Kidney (tissue), 14 donors: ENCODE results near the gene PPP4R1. TPM values are rescaled to one million over a fixed set of nuclear protein-coding genes. Genes with fewer than 3 reads are reported as not detected.

Experiments used
- DNase-seq, 5 donors: peaks; one replicate each; pipeline ENCODE4 v3.0.0-alpha.2; 2013 to 2020
- FAIRE-seq: peaks from 2 replicates; lab custom pipeline; 2012; peaks lifted over from hg19 to GRCh38; lab: Jason Lieb, UNC
- H3K27ac ChIP-seq, 2 donors: one replicate each; pipeline ENCODE4 v1.7.0; 2013; ENCODE audit warnings: low read depth in 2 of 2, low read length in 2 of 2, inconsistent platforms in 1 of 2
- H3K27me3 ChIP-seq: one replicate; pipeline ENCODE4 v1.7.1; 2013; ENCODE audit warnings: low read length, inconsistent platforms; ENCODE audit not compliant: control insufficient read depth, insufficient read depth
- H3K36me3 ChIP-seq, 3 donors: one replicate each; pipeline versions ENCODE4 v1.7.0 to v1.7.1; 2013; ENCODE audit warnings: low read length in 3 of 3, control low read depth in 1 of 3, inconsistent platforms in 1 of 3; ENCODE audit not compliant: insufficient read depth in 3 of 3, control insufficient read depth in 2 of 3
- H3K4me1 ChIP-seq, 3 donors: one replicate each; pipeline versions ENCODE4 v1.7.0 to v1.7.1; 2013; ENCODE audit warnings: low read length in 3 of 3, inconsistent platforms in 1 of 3, low read depth in 1 of 3; ENCODE audit not compliant: control insufficient read depth in 2 of 3, insufficient read depth in 2 of 3
- H3K4me3 ChIP-seq, 3 donors: one replicate each; pipeline versions ENCODE4 v1.7.0 to v1.8.1; 2013; ENCODE audit warnings: low read length in 3 of 3, control low read depth in 1 of 3, inconsistent platforms in 1 of 3
- H3K9ac ChIP-seq, 3 donors: one replicate each; pipeline versions ENCODE4 v1.7.0 to v1.7.1; 2013; ENCODE audit warnings: low read length in 3 of 3, control low read depth in 1 of 3, inconsistent platforms in 1 of 3
- H3K9me3 ChIP-seq, 3 donors: one replicate each; pipeline versions ENCODE4 v1.7.0 to v1.7.1; 2013; ENCODE audit warnings: low read length in 3 of 3, control low read depth in 1 of 3, inconsistent platforms in 1 of 3; ENCODE audit not compliant: control insufficient read depth in 2 of 3, insufficient read depth in 1 of 3
- intact Hi-C: fragments of 100-400 bp; cut with DNase I; formaldehyde crosslinking; loops from one replicate; pipeline ENCODE4 v1.11.1; 2022
- polyA plus RNA-seq: library from polyadenylated mRNA; stranded (reverse); fragments of 350-450 nt; fragmentation: Illumina TruSeq; extraction: RNeasy Lipid Tissue Mini Kit (QIAGEN cat#74804); gene quantifications from one replicate; pipeline ENCODE4 v1.2.3, GENCODE V29; 2014; ENCODE audit warnings: low read depth, low replicate concordance; ENCODE audit not compliant: insufficient read depth
- total RNA-seq: library from RNA; stranded (reverse); fragmentation: NEBNext Ultra II Directional; extraction: Animal tissue kit (Norgen Biotek cat#: 25700); gene quantifications from one replicate; pipeline ENCODE4 v1.2.1, GENCODE V29; 2021
- TF ChIP-seq, protein P1 (sequence below): IDR thresholded peaks from 3 replicates; pipeline ENCODE4 v1.5.1; 2012; ENCODE audit warnings: mild to moderate bottlenecking, moderate library complexity, borderline replicate concordance; ENCODE audit not compliant: insufficient read depth; ENCODE audit errors: extremely low read depth
- donor health status: control.
- donor health status: control.
- donor health status: control.
- donor health status: control.
- donor health status: control.
- donor health status: DM: yes; HTN: yes; CAD: no.
- donor health status: Normal renal cell carcinoma (clear cell type).

PPP4R1 gene
- total and polyA plus RNA-seq, 2 donors from 2014 or later, result 23.9 to 122 TPM

DNA sequence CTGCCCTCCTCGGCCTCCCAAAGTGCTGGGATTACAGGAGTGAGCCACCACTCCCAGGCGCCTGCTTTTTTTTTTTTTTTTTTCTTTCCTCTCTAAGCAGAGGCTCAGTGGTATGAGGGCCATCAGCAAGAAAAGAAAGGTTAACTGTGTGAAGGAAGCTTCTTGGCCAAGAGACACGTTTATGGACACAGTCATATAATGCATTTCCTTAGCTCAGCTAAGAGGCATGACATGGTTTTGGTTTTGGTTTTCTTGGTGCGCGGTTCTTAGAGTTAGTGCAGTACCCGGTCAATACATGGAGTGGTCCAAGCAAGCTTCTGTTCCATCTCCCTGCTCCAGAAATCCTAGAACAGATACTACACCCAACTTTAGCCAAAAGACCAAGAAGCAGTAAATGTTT is 96.5 kb downstream of the PPP4R1 start:
- intact Hi-C loops, result loop anchor here (10.0 kb wide), 1 partner anchor 363 kb away; no protein-coding TSS in a partner anchor
- DNase-seq (no peak), FAIRE-seq (no peak)
- Histone ChIP-seq H3K4me3 (no peak overlapping the region), H3K36me3 (peaks cover 2 to 7% (median 6%) of the 10 kb centered on the region in 3 donors), H3K27ac (no peak overlapping the region), H3K4me1 (no peaks in the 10 kb centered on the region), H3K9ac (no peak overlapping the region), H3K9me3 (no peaks in the 10 kb centered on the region), H3K27me3 (no peaks in the 10 kb centered on the region)
- TF ChIP-seq, protein P1, sequence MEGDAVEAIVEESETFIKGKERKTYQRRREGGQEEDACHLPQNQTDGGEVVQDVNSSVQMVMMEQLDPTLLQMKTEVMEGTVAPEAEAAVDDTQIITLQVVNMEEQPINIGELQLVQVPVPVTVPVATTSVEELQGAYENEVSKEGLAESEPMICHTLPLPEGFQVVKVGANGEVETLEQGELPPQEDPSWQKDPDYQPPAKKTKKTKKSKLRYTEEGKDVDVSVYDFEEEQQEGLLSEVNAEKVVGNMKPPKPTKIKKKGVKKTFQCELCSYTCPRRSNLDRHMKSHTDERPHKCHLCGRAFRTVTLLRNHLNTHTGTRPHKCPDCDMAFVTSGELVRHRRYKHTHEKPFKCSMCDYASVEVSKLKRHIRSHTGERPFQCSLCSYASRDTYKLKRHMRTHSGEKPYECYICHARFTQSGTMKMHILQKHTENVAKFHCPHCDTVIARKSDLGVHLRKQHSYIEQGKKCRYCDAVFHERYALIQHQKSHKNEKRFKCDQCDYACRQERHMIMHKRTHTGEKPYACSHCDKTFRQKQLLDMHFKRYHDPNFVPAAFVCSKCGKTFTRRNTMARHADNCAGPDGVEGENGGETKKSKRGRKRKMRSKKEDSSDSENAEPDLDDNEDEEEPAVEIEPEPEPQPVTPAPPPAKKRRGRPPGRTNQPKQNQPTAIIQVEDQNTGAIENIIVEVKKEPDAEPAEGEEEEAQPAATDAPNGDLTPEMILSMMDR, result no peak

DNA sequence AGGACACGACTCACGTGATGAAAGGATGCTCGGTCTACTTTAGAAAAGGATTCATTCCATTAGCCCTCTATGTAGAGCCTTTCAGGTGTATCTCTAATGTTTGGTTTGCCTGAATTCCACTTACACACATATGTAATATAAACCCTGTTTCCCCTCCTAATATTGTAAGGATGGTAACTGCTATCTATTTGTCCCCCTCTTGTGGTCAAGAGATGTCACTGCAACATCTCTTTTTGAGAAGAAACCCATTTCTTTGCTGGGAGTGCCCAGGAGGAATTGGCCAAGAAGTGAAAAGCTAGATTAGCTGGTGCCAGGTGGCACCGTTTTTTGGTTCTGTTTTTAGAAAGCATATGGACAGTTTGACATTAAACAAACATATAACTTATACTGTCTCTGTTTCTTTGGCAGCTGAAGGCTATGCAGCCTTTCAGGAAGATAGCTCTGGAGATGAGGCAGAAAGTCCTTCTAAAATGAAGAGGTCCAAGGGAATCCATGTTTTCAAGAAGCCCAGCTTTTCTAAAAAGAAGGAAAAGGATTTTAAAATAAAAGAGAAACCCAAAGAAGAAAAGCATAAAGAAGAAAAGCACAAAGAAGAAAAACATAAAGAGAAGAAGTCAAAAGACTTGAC is 97.8 kb downstream of the PPP4R1 start:
- FAIRE-seq, result no peak
- DNase-seq, result peak in 2 of 5 donors; percentile 51 to 58
- Histone ChIP-seq H3K36me3 (peaks cover 0 to 6% (median 0%) of the 10 kb centered on the region in 3 donors), H3K27me3 (no peaks in the 10 kb centered on the region), H3K9ac (no peak overlapping the region), H3K27ac (no peak overlapping the region), H3K4me3 (no peak overlapping the region), H3K9me3 (no peaks in the 10 kb centered on the region), H3K4me1 (no peaks in the 10 kb centered on the region)
- TF ChIP-seq, protein P1, result peak; percentile 66
- intact Hi-C loops, result loop anchor here (10.0 kb wide), 1 partner anchor 362 kb away; no protein-coding TSS in a partner anchor

DNA sequence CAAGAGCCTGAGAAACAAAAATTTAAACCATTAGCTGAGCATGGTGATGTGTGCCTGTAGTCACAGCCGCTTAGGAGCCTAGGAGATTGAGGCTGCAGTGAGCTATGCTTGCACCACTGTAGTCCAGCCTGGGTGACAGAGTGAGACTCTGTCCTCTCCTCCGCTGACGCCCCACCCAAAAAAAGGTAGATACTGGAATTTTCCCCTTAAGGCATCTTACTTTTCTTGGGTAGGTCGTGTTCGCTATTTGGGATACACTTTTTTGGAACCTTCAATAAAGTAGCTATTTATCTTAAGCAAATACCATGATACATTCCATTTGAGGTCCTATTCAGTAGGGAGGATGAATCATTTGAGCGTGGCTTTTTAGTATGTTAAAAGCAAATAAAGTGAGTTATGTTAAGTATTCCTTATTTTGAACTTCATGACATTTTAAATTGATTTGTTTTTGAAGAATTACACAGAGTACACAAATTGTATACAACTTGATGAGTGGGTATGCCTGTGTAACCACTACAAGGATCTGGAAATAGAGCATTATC is 100.3 kb downstream of the PPP4R1 start:
- intact Hi-C loops, result loop anchor here (10.0 kb wide), 1 partner anchor 359 kb away; no protein-coding TSS in a partner anchor
- no peaks in the 10 kb centered on the region for H3K9me3 ChIP-seq
- no peak overlapping the region for H3K27ac ChIP-seq
- H3K4me3 ChIP-seq, result no peak overlapping the region
- TF ChIP-seq, protein P1, result no peak
- H3K9ac ChIP-seq, result no peak overlapping the region
- DNase-seq (no peak), FAIRE-seq (no peak)
- no peaks in the 10 kb centered on the region for H3K4me1 ChIP-seq
- peaks cover 0 to 6% (median 0%) of the 10 kb centered on the region in 3 donors for H3K36me3 ChIP-seq
- H3K27me3 ChIP-seq, result no peaks in the 10 kb centered on the region
